ENCODE data around the gene HOXA7. TPM values are rescaled to one million over a fixed set of nuclear protein-coding genes. Genes with fewer than 3 reads are reported as not detected.

The HOXA7 gene
- total RNA-seq, 4 donors from 2014 or later: 0.26 to 9.1 (median 5.2) TPM

- Histone ChIP-seq H3K27me3 (no peaks in the 10 kb centered on the region), H3K36me3 (no peaks in the 10 kb centered on the region), H3K9me3 (no peaks in the 10 kb centered on the region), H3K4me3 (peak overlapping the region in 1 of 2 donors; percentile 6), H3K4me1 (peaks cover 11 to 12% of the 10 kb centered on the region in 2 donors), H3K27ac (peak overlapping the region; percentile 72 to 80)
- intact Hi-C loops (cut with DNase I; ENCODE audit: low total_unique reads): no loop called here
- peak; percentile 66 to 67 for DNase-seq
- TF ChIP-seq POLR2A (IDR thresholded peaks at IDR 0.05): no peak
- peak in 1 of 4 experiments; percentile 6 for TF ChIP-seq CTCF (IDR thresholded peaks at IDR 0.05)
Measured at GRCh38 chr7:27111042-27111750, 45.3 kb downstream of the HOXA7 start.

- Histone ChIP-seq H3K4me3 (peak overlapping the region in 1 of 2 donors; percentile 6), H3K27me3 (no peaks in the 10 kb centered on the region)
Measured at GRCh38 chr7:27110186-27111031, 46.1 kb downstream of the HOXA7 start.

GRCh38 chr7:27109466-27110185 lies 46.8 kb downstream of the HOXA7 start:
- no peaks in the 10 kb centered on the region for H3K36me3 ChIP-seq
- intact Hi-C loops (cut with DNase I; ENCODE audit: low total_unique reads): no loop called here
- H3K27me3 ChIP-seq: no peaks in the 10 kb centered on the region
- H3K27ac ChIP-seq: peak overlapping the region in 1 of 2 donors; percentile 72
- H3K4me1 ChIP-seq: peaks cover 11 to 12% of the 10 kb centered on the region in 2 donors
- TF ChIP-seq CTCF (IDR thresholded peaks at IDR 0.05): no peak
- TF ChIP-seq POLR2A (IDR thresholded peaks at IDR 0.05): no peak
- no peak for DNase-seq
- no peaks in the 10 kb centered on the region for H3K9me3 ChIP-seq
- no peak overlapping the region for H3K4me3 ChIP-seq

More at GRCh38 chr7:27110186-27111031, 46.1 kb downstream of the HOXA7 start:
- Histone ChIP-seq H3K4me1 (peaks cover 11 to 12% of the 10 kb centered on the region in 2 donors), H3K27ac (peak overlapping the region; percentile 72 to 80), H3K9me3 (no peaks in the 10 kb centered on the region), H3K36me3 (no peaks in the 10 kb centered on the region)
- peak; percentile 44 to 70 for DNase-seq
- intact Hi-C loops (cut with DNase I; ENCODE audit: low total_unique reads): no loop called here
- TF ChIP-seq POLR2A (IDR thresholded peaks at IDR 0.05): no peak
- TF ChIP-seq CTCF (IDR thresholded peaks at IDR 0.05): no peak

GRCh38 chr7:27108390-27109127 lies 47.9 kb downstream of the HOXA7 start:
- TF ChIP-seq CTCF (IDR thresholded peaks at IDR 0.05): no peak
- TF ChIP-seq POLR2A (IDR thresholded peaks at IDR 0.05): peak; percentile 18 to 23

More at GRCh38 chr7:27108390-27109127, 47.9 kb downstream of the HOXA7 start:
- DNase-seq: no peak
- Histone ChIP-seq H3K27me3 (no peaks in the 10 kb centered on the region), H3K4me3 (no peak overlapping the region), H3K4me1 (peaks cover 7 to 12% of the 10 kb centered on the region in 2 donors), H3K36me3 (no peaks in the 10 kb centered on the region), H3K27ac (peak overlapping the region; percentile 49 to 72), H3K9me3 (no peaks in the 10 kb centered on the region)
- intact Hi-C loops (cut with DNase I; ENCODE audit: low total_unique reads): no loop called here
